Activated naive CD8-positive, alpha-beta T cell treated with anti-CD3 and anti-CD28 coated beads, Interleukin-2, amount 50 U/mL, for 24 hours (primary cell): ENCODE measurements around the gene LGALS3BP.
A peak's percentile ranks its signal among the peaks of the same experiment; 100 is the strongest.

Experiments
- ATAC-seq: fragments of 150-1000 bp; cut with Tn5 transposase; one replicate; pipeline ENCODE4 v1.10.0; 2021
- DNase-seq: peaks from one replicate; pipeline ENCODE4 v3.0.0; 2021
- H3K27ac Mint-ChIP-seq: one replicate; pipeline ENCODE4 v1.8.0; 2021; ENCODE audit warnings: mild to moderate bottlenecking, mixed read lengths
- H3K27me3 Mint-ChIP-seq: one replicate; pipeline ENCODE4 v1.8.0; 2021; ENCODE audit warnings: mixed read lengths
- H3K36me3 Mint-ChIP-seq: one replicate; pipeline ENCODE4 v1.8.0; 2021; ENCODE audit warnings: low read depth, mixed read lengths
- H3K4me1 Mint-ChIP-seq: one replicate; pipeline ENCODE4 v1.8.0; 2021; ENCODE audit warnings: mixed read lengths
- H3K4me3 Mint-ChIP-seq: one replicate; pipeline ENCODE4 v1.8.0; 2021; ENCODE audit warnings: mild to moderate bottlenecking, moderate library complexity, mixed read lengths
- H3K9me3 Mint-ChIP-seq: one replicate; pipeline ENCODE4 v1.8.0; 2021; ENCODE audit warnings: mixed read lengths

The LGALS3BP gene

GRCh38 chr17:79006794-79007503 lies 27.2 kb upstream of the LGALS3BP start:
- Mint-ChIP-seq H3K27me3 (no peaks in the 10 kb centered on the region), H3K9me3 (no peaks in the 10 kb centered on the region), H3K27ac (peak overlapping the region; percentile 28), H3K4me3 (peak overlapping the region; percentile 41), H3K36me3 (peaks cover 4% of the 10 kb centered on the region), H3K4me1 (peaks cover 55% of the 10 kb centered on the region)
- ATAC-seq, result no peak
- DNase-seq, result no peak

- Mint-ChIP-seq H3K27ac (peak overlapping the region; percentile 18), H3K36me3 (peaks cover 4% of the 10 kb centered on the region), H3K27me3 (no peaks in the 10 kb centered on the region), H3K9me3 (no peaks in the 10 kb centered on the region), H3K4me3 (no peak overlapping the region), H3K4me1 (peaks cover 54% of the 10 kb centered on the region)
- DNase-seq, result no peak
- ATAC-seq, result no peak
Measured at GRCh38 chr17:79006046-79006445, 26.3 kb upstream of the LGALS3BP start.

GRCh38 chr17:79005063-79005861 lies 25.5 kb upstream of the LGALS3BP start:
- DNase-seq (no peak), ATAC-seq (no peak)
- Mint-ChIP-seq H3K27ac (no peak overlapping the region), H3K27me3 (no peaks in the 10 kb centered on the region), H3K4me3 (no peak overlapping the region), H3K9me3 (no peaks in the 10 kb centered on the region), H3K36me3 (peaks cover 7% of the 10 kb centered on the region), H3K4me1 (peaks cover 46% of the 10 kb centered on the region)

GRCh38 chr17:79003661-79004411 lies 24.1 kb upstream of the LGALS3BP start:
- H3K27ac Mint-ChIP-seq, result no peak overlapping the region
- H3K9me3 Mint-ChIP-seq, result no peaks in the 10 kb centered on the region
- no peak overlapping the region for H3K4me3 Mint-ChIP-seq
- H3K36me3 Mint-ChIP-seq, result peaks cover 10% of the 10 kb centered on the region
- H3K27me3 Mint-ChIP-seq, result no peaks in the 10 kb centered on the region
- H3K4me1 Mint-ChIP-seq, result peaks cover 37% of the 10 kb centered on the region
- DNase-seq (no peak), ATAC-seq (no peak)

- Mint-ChIP-seq H3K4me3 (no peak overlapping the region), H3K27me3 (no peaks in the 10 kb centered on the region), H3K9me3 (no peaks in the 10 kb centered on the region), H3K4me1 (peaks cover 28% of the 10 kb centered on the region), H3K27ac (no peak overlapping the region), H3K36me3 (peaks cover 7% of the 10 kb centered on the region)
- ATAC-seq, result no peak
- DNase-seq, result no peak
Measured at GRCh38 chr17:79002796-79003593, 23.3 kb upstream of the LGALS3BP start.

GRCh38 chr17:79002291-79002690 lies 22.6 kb upstream of the LGALS3BP start:
- ATAC-seq (no peak), DNase-seq (no peak)
- Mint-ChIP-seq H3K27ac (no peak overlapping the region), H3K9me3 (no peaks in the 10 kb centered on the region), H3K36me3 (peaks cover 9% of the 10 kb centered on the region), H3K4me3 (no peak overlapping the region), H3K27me3 (no peaks in the 10 kb centered on the region), H3K4me1 (peaks cover 21% of the 10 kb centered on the region)

GRCh38 chr17:79001190-79002020 lies 21.7 kb upstream of the LGALS3BP start:
- no peak for ATAC-seq
- Mint-ChIP-seq H3K9me3 (no peaks in the 10 kb centered on the region), H3K36me3 (peaks cover 13% of the 10 kb centered on the region), H3K4me1 (peaks cover 13% of the 10 kb centered on the region), H3K27ac (peak overlapping the region; percentile 7), H3K27me3 (no peaks in the 10 kb centered on the region), H3K4me3 (no peak overlapping the region)
- DNase-seq, result no peak

GRCh38 chr17:79000396-79001189 lies 20.9 kb upstream of the LGALS3BP start:
- Mint-ChIP-seq H3K4me1 (peaks cover 4% of the 10 kb centered on the region), H3K27me3 (no peaks in the 10 kb centered on the region), H3K36me3 (peaks cover 16% of the 10 kb centered on the region), H3K4me3 (no peak overlapping the region), H3K27ac (no peak overlapping the region), H3K9me3 (no peaks in the 10 kb centered on the region)
- ATAC-seq (no peak), DNase-seq (no peak)

GRCh38 chr17:78999947-79000395 lies 20.2 kb upstream of the LGALS3BP start:
- no peaks in the 10 kb centered on the region for H3K27me3 Mint-ChIP-seq
- H3K4me3 Mint-ChIP-seq, result no peak overlapping the region
- DNase-seq, result no peak
- ATAC-seq, result no peak
- H3K4me1 Mint-ChIP-seq, result no peaks in the 10 kb centered on the region
- H3K9me3 Mint-ChIP-seq, result no peaks in the 10 kb centered on the region
- no peak overlapping the region for H3K27ac Mint-ChIP-seq
- H3K36me3 Mint-ChIP-seq, result peaks cover 16% of the 10 kb centered on the region

GRCh38 chr17:78999056-78999768 lies 19.5 kb upstream of the LGALS3BP start:
- DNase-seq (no peak), ATAC-seq (no peak)
- no peaks in the 10 kb centered on the region for H3K27me3 Mint-ChIP-seq
- H3K4me3 Mint-ChIP-seq, result no peak overlapping the region
- H3K27ac Mint-ChIP-seq, result no peak overlapping the region
- peaks cover 16% of the 10 kb centered on the region for H3K36me3 Mint-ChIP-seq
- H3K4me1 Mint-ChIP-seq, result no peaks in the 10 kb centered on the region
- no peaks in the 10 kb centered on the region for H3K9me3 Mint-ChIP-seq

GRCh38 chr17:78998311-78999055 lies 18.8 kb upstream of the LGALS3BP start:
- Mint-ChIP-seq H3K27me3 (no peaks in the 10 kb centered on the region), H3K27ac (no peak overlapping the region), H3K4me3 (no peak overlapping the region), H3K4me1 (no peaks in the 10 kb centered on the region), H3K36me3 (peaks cover 16% of the 10 kb centered on the region), H3K9me3 (no peaks in the 10 kb centered on the region)
- DNase-seq (no peak), ATAC-seq (no peak)

- Mint-ChIP-seq H3K27me3 (no peaks in the 10 kb centered on the region), H3K27ac (no peak overlapping the region), H3K4me3 (no peak overlapping the region), H3K9me3 (no peaks in the 10 kb centered on the region), H3K36me3 (peaks cover 20% of the 10 kb centered on the region), H3K4me1 (no peaks in the 10 kb centered on the region)
- DNase-seq (no peak), ATAC-seq (no peak)
Measured at GRCh38 chr17:78997881-78998280, 18.2 kb upstream of the LGALS3BP start.
